Measurements from ENCODE around the gene MEAK7.

The MEAK7 gene

GRCh38 chr16:84459533-84459894 lies 44.9 kb downstream of the MEAK7 start:
- H3K27me3 ChIP-seq (ENCODE audit: control insufficient read depth, insufficient read depth, low read length): no peaks in the 10 kb centered on the region
- no peak overlapping the region for H3K27ac ChIP-seq (ENCODE audit: low read length)
- H3K9ac ChIP-seq (ENCODE audit: low read length): no peak overlapping the region
- H3K36me3 ChIP-seq (ENCODE audit: control insufficient read depth, low read depth, low read length): no peaks in the 10 kb centered on the region
- H3K4me3 ChIP-seq (ENCODE audit: low read length): no peak overlapping the region
- no peaks in the 10 kb centered on the region for H3K4me1 ChIP-seq (ENCODE audit: control insufficient read depth, low read depth, low read length)
- H3K9me3 ChIP-seq (ENCODE audit: control insufficient read depth, low read depth, low read length): no peaks in the 10 kb centered on the region

GRCh38 chr16:84458606-84459532 lies 45.6 kb downstream of the MEAK7 start:
- H3K36me3 ChIP-seq (ENCODE audit: control insufficient read depth, low read depth, low read length): no peaks in the 10 kb centered on the region
- H3K27ac ChIP-seq (ENCODE audit: low read length): no peak overlapping the region
- H3K4me3 ChIP-seq (ENCODE audit: low read length): no peak overlapping the region
- no peaks in the 10 kb centered on the region for H3K27me3 ChIP-seq (ENCODE audit: control insufficient read depth, insufficient read depth, low read length)
- no peaks in the 10 kb centered on the region for H3K9me3 ChIP-seq (ENCODE audit: control insufficient read depth, low read depth, low read length)
- H3K9ac ChIP-seq (ENCODE audit: low read length): no peak overlapping the region
- H3K4me1 ChIP-seq (ENCODE audit: control insufficient read depth, low read depth, low read length): no peaks in the 10 kb centered on the region

- Histone ChIP-seq H3K27ac (ENCODE audit: low read length) (no peak overlapping the region), H3K9ac (ENCODE audit: low read length) (no peak overlapping the region), H3K4me3 (ENCODE audit: low read length) (no peak overlapping the region), H3K9me3 (ENCODE audit: control insufficient read depth, low read depth, low read length) (no peaks in the 10 kb centered on the region), H3K4me1 (ENCODE audit: control insufficient read depth, low read depth, low read length) (no peaks in the 10 kb centered on the region), H3K27me3 (ENCODE audit: control insufficient read depth, insufficient read depth, low read length) (no peaks in the 10 kb centered on the region), H3K36me3 (ENCODE audit: control insufficient read depth, low read depth, low read length) (no peaks in the 10 kb centered on the region)
These were observed 49.4 kb downstream of the MEAK7 start for GRCh38 chr16:84455031-84455430.
